Brain microvascular endothelial cell (primary cell): ENCODE measurements around the gene ACKR3.

Source experiments
- DNase-seq: peaks from one replicate; pipeline ENCODE4 v3.0.0-alpha.2; 2020
- H3K27ac ChIP-seq: fragments of 250-450 bp; sonication (Bioruptor Pico); 2 replicates; pipeline ENCODE4 v1.5.1; 2020; ENCODE audit warnings: mild to moderate bottlenecking, moderate library complexity
- H3K27me3 ChIP-seq: fragments of 250-450 bp; sonication (Bioruptor Pico); replicated peaks from 2 replicates; pipeline ENCODE4 v1.5.1; 2020; ENCODE audit warnings: mild to moderate bottlenecking
- H3K36me3 ChIP-seq: fragments of 250-450 bp; sonication (Bioruptor Pico); replicated peaks from 2 replicates; pipeline ENCODE4 v1.5.1; 2020; ENCODE audit warnings: mild to moderate bottlenecking
- H3K4me3 ChIP-seq: 2 replicates; pipeline ENCODE4 v1.5.1; 2011; ENCODE audit warnings: low read depth, mild to moderate bottlenecking, control low read depth, low read length, moderate library complexity
- in situ Hi-C: cut with HindIII; loops from 2 replicates; pipeline ENCODE4 v1.10.0; 2017; ENCODE audit warnings: low sequenced_read_pairs, low pct_ligation_motif_present
- TF ChIP-seq, protein P1 (sequence below): IDR thresholded peaks from 2 replicates; pipeline ENCODE4 v1.5.1; 2011; ENCODE audit warnings: low read depth, mild to moderate bottlenecking, moderate library complexity, low read length, control low read depth, inconsistent platforms; ENCODE audit errors: missing control alignments

Gene ACKR3

DNA sequence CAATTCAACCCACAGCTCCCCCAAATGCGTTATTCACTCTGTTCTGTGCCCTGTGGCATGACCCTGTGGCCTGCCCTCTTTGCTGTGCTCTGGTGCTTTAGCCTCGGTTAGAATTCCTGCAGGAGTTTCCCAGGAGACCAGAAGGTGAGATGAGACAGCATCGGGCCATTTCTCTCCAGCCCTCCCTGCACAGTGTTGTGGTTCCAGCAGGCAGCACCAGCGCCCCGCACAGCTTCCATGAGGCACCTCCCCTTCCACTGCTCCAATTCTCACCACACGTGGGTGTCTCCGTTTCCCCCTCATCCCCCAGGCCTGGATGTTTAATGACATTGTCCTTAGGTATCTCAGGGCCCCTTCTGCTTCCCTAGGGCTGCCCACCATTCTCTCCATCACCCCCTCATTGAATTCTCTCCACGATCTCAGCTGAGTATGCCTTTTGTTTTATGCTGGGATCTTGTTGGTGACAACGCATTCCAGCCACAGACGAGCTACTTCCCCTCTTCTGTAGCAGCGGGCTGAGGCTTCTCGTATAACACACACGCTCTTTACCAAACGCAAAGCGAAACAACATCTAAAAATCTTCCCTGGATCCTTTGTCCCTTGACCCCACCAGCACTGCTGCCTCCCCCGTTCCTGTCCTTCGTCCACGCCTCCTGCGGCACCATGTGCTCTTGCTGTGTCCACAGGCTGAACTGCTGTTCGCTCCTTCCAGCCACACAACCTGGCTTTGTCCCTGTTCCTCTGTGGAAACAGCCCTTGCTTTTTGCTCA lies 35.1 kb downstream of the ACKR3 start:
- no peak overlapping the region for H3K4me3 ChIP-seq
- TF ChIP-seq, protein P1, sequence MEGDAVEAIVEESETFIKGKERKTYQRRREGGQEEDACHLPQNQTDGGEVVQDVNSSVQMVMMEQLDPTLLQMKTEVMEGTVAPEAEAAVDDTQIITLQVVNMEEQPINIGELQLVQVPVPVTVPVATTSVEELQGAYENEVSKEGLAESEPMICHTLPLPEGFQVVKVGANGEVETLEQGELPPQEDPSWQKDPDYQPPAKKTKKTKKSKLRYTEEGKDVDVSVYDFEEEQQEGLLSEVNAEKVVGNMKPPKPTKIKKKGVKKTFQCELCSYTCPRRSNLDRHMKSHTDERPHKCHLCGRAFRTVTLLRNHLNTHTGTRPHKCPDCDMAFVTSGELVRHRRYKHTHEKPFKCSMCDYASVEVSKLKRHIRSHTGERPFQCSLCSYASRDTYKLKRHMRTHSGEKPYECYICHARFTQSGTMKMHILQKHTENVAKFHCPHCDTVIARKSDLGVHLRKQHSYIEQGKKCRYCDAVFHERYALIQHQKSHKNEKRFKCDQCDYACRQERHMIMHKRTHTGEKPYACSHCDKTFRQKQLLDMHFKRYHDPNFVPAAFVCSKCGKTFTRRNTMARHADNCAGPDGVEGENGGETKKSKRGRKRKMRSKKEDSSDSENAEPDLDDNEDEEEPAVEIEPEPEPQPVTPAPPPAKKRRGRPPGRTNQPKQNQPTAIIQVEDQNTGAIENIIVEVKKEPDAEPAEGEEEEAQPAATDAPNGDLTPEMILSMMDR, result no peak
- H3K27me3 ChIP-seq, result peaks cover 2% of the 10 kb centered on the region
- in situ Hi-C loops, result no loop called here
- no peaks in the 10 kb centered on the region for H3K36me3 ChIP-seq
- no peak for DNase-seq
- no peak overlapping the region for H3K27ac ChIP-seq

DNA sequence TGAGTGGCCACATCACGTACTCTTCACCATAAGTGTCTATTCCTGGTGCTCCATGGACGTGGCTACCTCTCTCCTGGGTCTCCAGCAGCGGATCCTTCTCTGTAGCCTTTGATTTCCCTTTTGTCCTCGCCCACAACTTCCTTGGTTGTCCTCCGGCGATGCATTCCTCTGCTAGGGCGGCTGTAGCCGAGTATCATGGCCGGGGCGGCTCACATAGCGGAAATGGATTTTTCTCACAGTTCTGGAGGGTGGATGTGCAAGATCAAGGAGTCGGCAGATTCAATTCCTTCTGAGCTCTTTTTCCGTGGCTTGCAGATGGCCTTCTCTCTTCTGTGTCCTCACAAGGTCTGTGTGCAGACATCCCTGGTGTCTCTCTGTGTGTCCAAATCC lies 35.7 kb downstream of the ACKR3 start:
- H3K36me3 ChIP-seq, result no peaks in the 10 kb centered on the region
- H3K4me3 ChIP-seq, result no peak overlapping the region
- in situ Hi-C loops, result no loop called here
- H3K27me3 ChIP-seq, result peaks cover 2% of the 10 kb centered on the region
- TF ChIP-seq, protein P1, result no peak
- DNase-seq, result no peak
- no peak overlapping the region for H3K27ac ChIP-seq

DNA sequence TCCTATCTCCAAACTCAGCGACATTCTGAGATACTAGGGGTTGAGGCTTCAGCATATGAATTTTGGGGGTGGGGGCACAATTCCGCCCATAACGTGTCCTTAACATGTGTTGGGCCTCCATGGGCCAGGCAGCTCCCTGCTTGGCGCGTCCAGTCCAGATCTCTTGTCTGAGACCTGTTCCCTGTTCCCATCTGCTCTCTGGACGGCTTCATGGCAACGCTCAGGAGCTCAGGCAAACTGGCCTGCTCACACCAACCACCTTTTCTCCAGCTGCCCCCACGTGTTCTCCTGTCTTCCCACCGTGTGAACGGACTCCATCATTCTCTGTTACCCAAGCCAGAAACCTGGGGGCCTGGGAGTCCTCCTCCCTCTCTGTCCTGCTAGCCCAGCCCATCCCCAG lies 36.4 kb downstream of the ACKR3 start:
- TF ChIP-seq, protein P1, result no peak
- no peak for DNase-seq
- in situ Hi-C loops, result no loop called here
- Histone ChIP-seq H3K27me3 (peaks cover 2% of the 10 kb centered on the region), H3K27ac (no peak overlapping the region), H3K4me3 (no peak overlapping the region), H3K36me3 (no peaks in the 10 kb centered on the region)

DNA sequence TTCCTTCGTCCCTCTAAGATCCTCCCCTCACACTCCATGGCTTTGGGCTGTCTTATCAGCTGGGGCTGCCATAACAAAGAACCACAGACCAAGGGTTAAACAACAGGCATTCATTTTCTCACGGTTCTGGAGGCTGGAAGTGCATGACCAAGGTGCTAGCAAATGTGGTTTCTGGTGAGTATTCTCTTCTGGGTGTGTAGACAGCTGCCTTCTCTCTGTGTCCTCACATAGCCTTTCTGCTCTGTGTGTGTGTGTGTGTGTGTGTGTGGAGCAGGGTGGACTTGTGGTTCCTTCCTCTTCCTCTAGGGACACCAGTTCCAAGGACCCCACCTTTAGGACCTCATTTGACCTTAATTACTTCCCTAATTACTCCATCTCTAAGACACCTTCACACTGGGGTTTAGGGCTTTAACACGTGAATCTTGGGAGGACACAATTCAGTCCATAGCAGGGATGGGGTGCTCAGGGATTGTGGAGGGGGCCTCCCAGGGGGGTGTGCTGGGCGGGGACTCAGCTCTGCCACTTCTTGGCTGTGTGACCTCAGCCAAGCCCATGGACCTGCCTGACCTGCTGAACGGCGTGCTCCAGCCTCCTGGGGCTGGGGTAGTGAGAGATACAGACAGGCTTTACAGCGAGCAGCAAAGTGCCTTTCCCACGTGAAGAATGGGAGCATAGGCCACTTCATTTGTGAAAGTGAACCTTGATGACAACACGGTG lies 38.0 kb downstream of the ACKR3 start:
- peak overlapping the region; percentile 40 for H3K27ac ChIP-seq
- in situ Hi-C loops, result no loop called here
- peak; percentile 88 for DNase-seq
- H3K27me3 ChIP-seq, result peaks cover 2% of the 10 kb centered on the region
- H3K36me3 ChIP-seq, result no peaks in the 10 kb centered on the region
- TF ChIP-seq, protein P1, result peak; percentile 53
- H3K4me3 ChIP-seq, result no peak overlapping the region

DNA sequence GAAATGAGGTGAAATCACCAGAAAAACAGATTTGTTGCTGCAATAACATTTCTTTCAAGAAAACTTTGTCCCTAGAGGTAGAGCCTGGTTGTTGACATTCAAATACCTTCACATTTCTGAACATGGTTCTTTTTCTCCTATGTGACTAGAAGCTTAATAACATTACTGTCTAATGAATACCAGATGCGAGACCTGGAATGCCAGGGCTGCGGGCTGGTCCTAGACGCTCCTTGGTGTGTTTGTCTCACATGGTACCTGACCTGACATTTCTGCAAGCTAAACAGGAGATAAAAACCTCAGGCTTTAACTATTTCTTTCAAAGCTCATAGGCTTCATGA lies 38.5 kb downstream of the ACKR3 start:
- Histone ChIP-seq H3K27me3 (peaks cover 2% of the 10 kb centered on the region), H3K36me3 (no peaks in the 10 kb centered on the region), H3K4me3 (no peak overlapping the region), H3K27ac (no peak overlapping the region)
- TF ChIP-seq, protein P1, result no peak
- DNase-seq, result no peak
- in situ Hi-C loops, result no loop called here

DNA sequence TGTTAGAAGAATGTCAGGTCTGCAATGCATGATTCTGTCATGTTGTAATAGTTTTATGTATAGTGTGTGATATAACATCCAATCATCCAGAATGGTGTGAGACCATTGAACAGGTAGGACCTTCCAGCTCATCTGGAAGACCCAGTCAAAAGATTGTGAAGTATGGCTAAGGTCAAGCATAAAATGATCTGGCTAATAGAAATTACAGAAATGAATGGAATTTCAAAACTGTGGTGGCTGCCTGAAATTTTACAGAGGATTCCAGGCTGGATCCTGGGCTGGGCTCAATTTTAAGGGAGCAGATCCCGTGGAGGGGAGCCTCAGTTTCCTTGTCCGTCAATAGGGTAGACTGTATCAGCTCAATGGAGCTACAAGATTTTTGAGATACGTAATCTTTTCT lies 39.1 kb downstream of the ACKR3 start:
- DNase-seq, result no peak
- in situ Hi-C loops, result no loop called here
- Histone ChIP-seq H3K27me3 (peaks cover 4% of the 10 kb centered on the region), H3K4me3 (no peak overlapping the region), H3K36me3 (no peaks in the 10 kb centered on the region), H3K27ac (no peak overlapping the region)
- TF ChIP-seq, protein P1, result no peak
